Stimulated activated naive CD8-positive, alpha-beta T cell treated with anti-CD3 and anti-CD28 coated beads, Interleukin-15, amount 100 ng/mL, for 72 hours (primary cell): ENCODE measurements around the gene MSX2.

Experiments
- ATAC-seq: fragments of 150-1000 bp; cut with Tn5 transposase; 2 replicates; pipeline ENCODE4 v1.10.0; 2021; ENCODE audit warnings: mild to moderate bottlenecking, moderate library complexity
- DNase-seq, 2 donors: peaks; one replicate each; pipeline ENCODE4 v3.0.0; 2021 to 2022
- H3K27ac Mint-ChIP-seq, 2 donors: one replicate each; pipeline ENCODE4 v1.8.0; 2022; ENCODE audit warnings: mild to moderate bottlenecking in 2 of 2, mixed read lengths in 2 of 2, moderate library complexity in 2 of 2
- H3K27me3 Mint-ChIP-seq: one replicate; pipeline ENCODE4 v1.8.0; 2022; ENCODE audit warnings: mixed read lengths
- H3K4me1 Mint-ChIP-seq: one replicate; pipeline ENCODE4 v1.8.0; 2022; ENCODE audit warnings: mild to moderate bottlenecking, mixed read lengths
- H3K4me3 Mint-ChIP-seq, 2 donors: one replicate each; pipeline ENCODE4 v1.8.0; 2022; ENCODE audit warnings: mild to moderate bottlenecking in 2 of 2, mixed read lengths in 2 of 2, moderate library complexity in 1 of 2
- H3K9me3 Mint-ChIP-seq, 2 donors: one replicate each; pipeline ENCODE4 v1.8.0; 2022; ENCODE audit warnings: mixed read lengths in 2 of 2

The MSX2 gene

DNA sequence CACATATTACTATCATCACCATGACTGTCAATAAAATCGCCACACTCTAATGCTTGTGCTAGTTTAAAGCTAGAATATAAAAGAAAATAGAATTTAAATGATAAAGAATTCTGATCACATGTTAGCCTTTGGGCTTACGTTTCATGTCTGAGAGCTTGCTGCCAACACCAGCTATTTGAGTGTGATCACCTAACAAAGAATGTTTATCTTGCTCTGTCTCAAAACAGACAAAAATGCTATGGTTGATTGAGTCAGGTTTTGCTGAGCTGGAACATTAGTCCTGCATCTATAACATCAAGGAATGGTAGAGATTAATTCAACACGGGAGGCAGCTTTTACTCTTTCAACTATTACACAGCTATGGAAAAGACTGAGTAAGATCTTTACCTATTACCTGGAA, 50.7 kb downstream of the MSX2 start:
- DNase-seq = no peak
- Mint-ChIP-seq H3K27ac (no peak overlapping the region), H3K4me3 (no peak overlapping the region), H3K4me1 (no peaks in the 10 kb centered on the region), H3K9me3 (peaks cover 0 to 5% of the 10 kb centered on the region in 2 donors), H3K27me3 (peaks cover 19% of the 10 kb centered on the region)
- ATAC-seq = no peak

DNA sequence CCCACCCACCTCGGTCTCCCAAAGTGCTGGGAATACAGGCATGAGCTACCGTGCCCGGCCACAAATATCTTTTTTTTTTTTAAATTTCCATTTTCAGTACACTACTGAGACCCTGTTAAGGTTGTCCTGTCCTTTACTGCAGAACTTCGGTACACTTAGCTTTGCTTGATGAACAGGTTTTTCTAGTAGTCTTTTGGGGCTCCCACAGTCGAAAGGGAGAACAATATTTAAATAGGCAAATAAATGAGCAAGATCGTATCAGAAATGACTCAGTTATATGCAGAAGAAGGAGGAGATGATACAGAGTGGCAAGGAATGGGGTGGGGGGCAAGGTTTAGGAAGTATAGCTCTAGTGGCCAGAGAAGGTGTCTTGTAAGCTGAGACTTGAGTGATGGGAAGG, 52.7 kb downstream of the MSX2 start:
- no peaks in the 10 kb centered on the region for H3K4me1 Mint-ChIP-seq
- ATAC-seq (no peak), DNase-seq (no peak)
- H3K27ac Mint-ChIP-seq = no peak overlapping the region
- H3K4me3 Mint-ChIP-seq = no peak overlapping the region
- H3K27me3 Mint-ChIP-seq = peaks cover 7% of the 10 kb centered on the region
- no peaks in the 10 kb centered on the region for H3K9me3 Mint-ChIP-seq

DNA sequence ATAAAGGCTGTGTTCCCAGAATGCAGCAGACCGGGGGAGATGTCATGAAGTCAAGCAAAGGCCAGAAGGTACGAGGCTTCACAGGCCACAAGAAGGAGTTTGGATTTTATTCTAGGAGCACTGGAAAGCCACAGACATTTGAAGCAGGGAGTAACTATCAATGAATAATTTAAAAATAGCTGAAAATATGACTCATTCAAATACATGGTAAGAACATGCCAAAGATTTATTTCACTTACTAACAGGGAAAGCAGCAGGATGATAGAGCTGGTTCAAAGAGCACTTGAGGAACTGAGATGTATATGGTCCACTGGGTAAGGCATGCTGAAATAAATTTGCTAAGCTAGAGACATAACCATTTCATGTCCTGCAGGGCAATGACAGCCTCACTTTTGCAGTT, 53.2 kb downstream of the MSX2 start:
- Mint-ChIP-seq H3K27me3 (peaks cover 7% of the 10 kb centered on the region), H3K4me3 (no peak overlapping the region), H3K27ac (no peak overlapping the region), H3K9me3 (no peaks in the 10 kb centered on the region), H3K4me1 (no peaks in the 10 kb centered on the region)
- ATAC-seq = no peak
- no peak for DNase-seq
